Activated T-cell treated with anti-CD3 and anti-CD28 coated beads, Interleukin-2, amount 50 U/mL, for 24 hours (primary cell): Measurements from ENCODE around the gene TMEM98.
"Not testable (repeated sequence)": the region's sequence is repeated elsewhere in the genome, so short reads cannot be mapped to it uniquely, and the experiment has no call there.

Experiments used
- DNase-seq: peaks from one replicate; pipeline ENCODE4 v3.0.0-alpha.2; 2020
- H3K27ac Mint-ChIP-seq: 2 replicates; pipeline ENCODE4 v1.8.0; 2020; ENCODE audit warnings: mild to moderate bottlenecking, mixed read lengths
- H3K27me3 Mint-ChIP-seq: 2 replicates; pipeline ENCODE4 v1.8.0; 2020; ENCODE audit warnings: mixed read lengths
- H3K36me3 Mint-ChIP-seq: 2 replicates; pipeline ENCODE4 v1.8.0; 2020; ENCODE audit warnings: low read depth, mixed read lengths
- H3K4me1 Mint-ChIP-seq: 2 replicates; pipeline ENCODE4 v1.8.0; 2020; ENCODE audit warnings: low read depth, mixed read lengths
- H3K4me3 Mint-ChIP-seq: 2 replicates; pipeline ENCODE4 v1.8.0; 2020; ENCODE audit warnings: mild to moderate bottlenecking, moderate library complexity, mixed read lengths
- H3K9me3 Mint-ChIP-seq: 2 replicates; pipeline ENCODE4 v1.8.0; 2020; ENCODE audit warnings: mixed read lengths

Gene TMEM98

GRCh38 chr17:32964541-32964940 is 36.6 kb downstream of the TMEM98 start:
- Mint-ChIP-seq H3K36me3 (no peaks in the 10 kb centered on the region), H3K27me3 (peaks cover 49% of the 10 kb centered on the region), H3K9me3 (no peaks in the 10 kb centered on the region), H3K4me1 (no peaks in the 10 kb centered on the region), H3K27ac (no peak overlapping the region), H3K4me3 (no peak overlapping the region)
- no peak for DNase-seq

GRCh38 chr17:32969231-32969630 is 41.3 kb downstream of the TMEM98 start:
- not testable (repeated sequence) for DNase-seq, H3K27ac Mint-ChIP-seq, H3K36me3 Mint-ChIP-seq, H3K9me3 Mint-ChIP-seq, H3K4me3 Mint-ChIP-seq
- peaks cover 18% of the 10 kb centered on the region for H3K27me3 Mint-ChIP-seq
- H3K4me1 Mint-ChIP-seq, result peaks cover 15% of the 10 kb centered on the region

DNA sequence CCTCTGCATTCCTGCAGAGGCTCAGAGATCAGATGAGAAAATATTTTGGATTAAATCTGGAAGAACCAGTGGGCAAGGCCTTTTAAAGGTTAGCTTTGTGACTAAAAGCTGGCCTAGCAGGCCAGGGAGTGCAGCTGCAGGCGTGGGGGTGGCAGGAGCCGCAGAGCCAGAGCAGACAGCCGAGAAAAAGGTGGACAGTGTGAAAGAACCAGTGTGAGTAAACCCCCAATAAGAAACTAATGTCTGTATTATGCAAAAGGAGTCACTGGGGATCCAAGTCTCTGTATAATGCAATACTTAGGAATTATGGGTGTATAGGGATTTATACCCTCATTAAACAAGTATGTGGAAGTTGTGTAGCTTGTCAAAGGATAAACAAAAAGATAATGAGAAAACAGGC is 42.3 kb downstream of the TMEM98 start:
- no peaks in the 10 kb centered on the region for H3K9me3 Mint-ChIP-seq
- peaks cover 15% of the 10 kb centered on the region for H3K4me1 Mint-ChIP-seq
- peaks cover 9% of the 10 kb centered on the region for H3K27me3 Mint-ChIP-seq
- no peak overlapping the region for H3K27ac Mint-ChIP-seq
- DNase-seq, result no peak
- no peak overlapping the region for H3K4me3 Mint-ChIP-seq
- H3K36me3 Mint-ChIP-seq, result no peaks in the 10 kb centered on the region

- Mint-ChIP-seq H3K9me3 (no peaks in the 10 kb centered on the region), H3K4me3 (no peak overlapping the region), H3K27ac (no peak overlapping the region), H3K36me3 (no peaks in the 10 kb centered on the region), H3K4me1 (peaks cover 15% of the 10 kb centered on the region), H3K27me3 (peaks cover 3% of the 10 kb centered on the region)
- DNase-seq, result no peak
Observed at GRCh38 chr17:32971171-32971570, 43.2 kb downstream of the TMEM98 start.

- Mint-ChIP-seq H3K27ac (no peak overlapping the region), H3K4me1 (peaks cover 4% of the 10 kb centered on the region), H3K4me3 (no peak overlapping the region), H3K9me3 (peaks cover 2% of the 10 kb centered on the region), H3K27me3 (peaks cover 10% of the 10 kb centered on the region), H3K36me3 (no peaks in the 10 kb centered on the region)
- no peak for DNase-seq
Observed at GRCh38 chr17:32976131-32976530, 48.2 kb downstream of the TMEM98 start.

GRCh38 chr17:32976605-32977004 is 48.7 kb downstream of the TMEM98 start:
- Mint-ChIP-seq H3K4me1 (no peaks in the 10 kb centered on the region), H3K27me3 (peaks cover 13% of the 10 kb centered on the region), H3K27ac (no peak overlapping the region), H3K9me3 (peaks cover 2% of the 10 kb centered on the region), H3K36me3 (no peaks in the 10 kb centered on the region), H3K4me3 (no peak overlapping the region)
- DNase-seq, result no peak

GRCh38 chr17:32980230-32980629 is 52.3 kb downstream of the TMEM98 start:
- no peak for DNase-seq
- Mint-ChIP-seq H3K27ac (no peak overlapping the region), H3K4me1 (no peaks in the 10 kb centered on the region), H3K36me3 (no peaks in the 10 kb centered on the region), H3K9me3 (peaks cover 7% of the 10 kb centered on the region), H3K27me3 (peaks cover 24% of the 10 kb centered on the region), H3K4me3 (no peak overlapping the region)

GRCh38 chr17:32981611-32982010 is 53.7 kb downstream of the TMEM98 start:
- H3K27me3 Mint-ChIP-seq, result peaks cover 30% of the 10 kb centered on the region
- not testable (repeated sequence) for H3K9me3 Mint-ChIP-seq, DNase-seq, H3K36me3 Mint-ChIP-seq, H3K27ac Mint-ChIP-seq, H3K4me3 Mint-ChIP-seq, H3K4me1 Mint-ChIP-seq

- Mint-ChIP-seq H3K27ac (no peak overlapping the region), H3K4me3 (no peak overlapping the region), H3K27me3 (peaks cover 30% of the 10 kb centered on the region), H3K9me3 (peaks cover 23% of the 10 kb centered on the region), H3K4me1 (no peaks in the 10 kb centered on the region), H3K36me3 (no peaks in the 10 kb centered on the region)
- DNase-seq, result no peak
Observed at GRCh38 chr17:32985050-32985756, 57.2 kb downstream of the TMEM98 start.

GRCh38 chr17:32987453-32987805 is 59.5 kb downstream of the TMEM98 start:
- not testable (repeated sequence) for H3K27ac Mint-ChIP-seq, H3K4me3 Mint-ChIP-seq, H3K36me3 Mint-ChIP-seq, H3K4me1 Mint-ChIP-seq, DNase-seq
- H3K27me3 Mint-ChIP-seq, result peaks cover 30% of the 10 kb centered on the region
- peaks cover 15% of the 10 kb centered on the region for H3K9me3 Mint-ChIP-seq

GRCh38 chr17:32987868-32988267 is 59.9 kb downstream of the TMEM98 start:
- Mint-ChIP-seq H3K27me3 (peaks cover 27% of the 10 kb centered on the region), H3K9me3 (peaks cover 15% of the 10 kb centered on the region)
- H3K4me1 Mint-ChIP-seq, H3K27ac Mint-ChIP-seq, H3K4me3 Mint-ChIP-seq, H3K36me3 Mint-ChIP-seq, DNase-seq: not testable (repeated sequence)

GRCh38 chr17:32988481-32989101 is 60.6 kb downstream of the TMEM98 start:
- Mint-ChIP-seq H3K27me3 (peaks cover 26% of the 10 kb centered on the region), H3K36me3 (no peaks in the 10 kb centered on the region), H3K4me1 (no peaks in the 10 kb centered on the region), H3K27ac (no peak overlapping the region), H3K9me3 (peaks cover 15% of the 10 kb centered on the region), H3K4me3 (no peak overlapping the region)
- no peak for DNase-seq

GRCh38 chr17:32992321-32993033 is 64.5 kb downstream of the TMEM98 start:
- peaks cover 24% of the 10 kb centered on the region for H3K27me3 Mint-ChIP-seq
- H3K4me1 Mint-ChIP-seq, result no peaks in the 10 kb centered on the region
- DNase-seq, result no peak
- H3K4me3 Mint-ChIP-seq, result no peak overlapping the region
- H3K36me3 Mint-ChIP-seq, result no peaks in the 10 kb centered on the region
- H3K27ac Mint-ChIP-seq, result no peak overlapping the region
- peaks cover 13% of the 10 kb centered on the region for H3K9me3 Mint-ChIP-seq

GRCh38 chr17:32993977-32994376 is 66.0 kb downstream of the TMEM98 start:
- Mint-ChIP-seq H3K4me3 (no peak overlapping the region), H3K27ac (no peak overlapping the region), H3K36me3 (no peaks in the 10 kb centered on the region), H3K4me1 (peaks cover 5% of the 10 kb centered on the region), H3K9me3 (peaks cover 4% of the 10 kb centered on the region), H3K27me3 (peaks cover 35% of the 10 kb centered on the region)
- DNase-seq, result no peak
